Sigmoid colon (tissue), 7 donors: ENCODE measurements around the gene TSC22D4. TPM values are rescaled to one million over a fixed set of nuclear protein-coding genes. Genes with fewer than 3 reads are reported as not detected.

Experiments
- DNase-seq: peaks from one replicate; pipeline ENCODE4 v3.0.0-alpha.2; 2019
- H3K27ac ChIP-seq, 4 donors: fragments of 200-600 bp; sonication (generic); one replicate each; pipeline ENCODE4 v1.5.1; 2016 to 2019; ENCODE audit warnings: mild to moderate bottlenecking in 1 of 4
- H3K27me3 ChIP-seq, 3 donors: fragments of 200-600 bp; sonication (generic); one replicate each; pipeline ENCODE4 v1.5.1; 2019; ENCODE audit warnings: mild to moderate bottlenecking in 1 of 3
- H3K36me3 ChIP-seq, 4 donors: fragments of 200-600 bp; sonication (generic); one replicate each; pipeline ENCODE4 v1.5.1; 2016 to 2019
- H3K4me1 ChIP-seq, 4 donors: fragments of 200-600 bp; sonication (generic); one replicate each; pipeline ENCODE4 v1.5.1; 2017 to 2019
- H3K4me3 ChIP-seq, 4 donors: fragments of 200-600 bp; sonication (generic); one replicate each; pipeline ENCODE4 v1.5.1; 2017 to 2019; ENCODE audit warnings: mild to moderate bottlenecking in 2 of 4, moderate library complexity in 1 of 4
- H3K9me3 ChIP-seq, 4 donors: fragments of 200-600 bp in 3 of 4; sonication (generic) in 3 of 4; one replicate each; pipeline versions ENCODE4 v1.5.1 to v1.6.1; 2013 to 2019
- EP300 ChIP-seq, 4 donors: sonication (generic); formaldehyde crosslinking; IDR thresholded peaks; one replicate each; pipeline ENCODE4 v1.6.1; 2017; ENCODE audit warnings: antibody characterized with exemption in 4 of 4
- POLR2A ChIP-seq, 2 donors: fragments of 450-650 bp; IDR thresholded peaks; one replicate each; pipeline ENCODE4 v1.6.1; 2016; ENCODE audit warnings: antibody characterized with exemption in 2 of 2, mild to moderate bottlenecking in 2 of 2, moderate library complexity in 2 of 2
- POLR2AphosphoS5 ChIP-seq, 4 donors: sonication (generic); formaldehyde crosslinking; IDR thresholded peaks; one replicate each; pipeline ENCODE4 v1.6.1; 2017; ENCODE audit warnings: antibody characterized with exemption in 4 of 4
- WGBS, 2 donors: extraction: QIAGEN DNeasy Blood & Tissue Kit; methylation state at CpG; one replicate each; pipeline ENCODE4 v1.1.7; 2013; 5-methylcytosine and 5-hydroxymethylcytosine counted together
- intact Hi-C: fragments of 100-400 bp; cut with DNase I; formaldehyde crosslinking; loops from one replicate; pipeline ENCODE4 v1.15.1; 2023
- polyA plus RNA-seq, 3 donors: library from polyadenylated mRNA; stranded (reverse); fragments of 200-250 nt; gene quantifications; one replicate each; pipeline ENCODE4 v1.2.3, GENCODE V29; 2013
- total RNA-seq, 4 donors: library from RNA; depleted of rRNA; stranded (reverse); fragments of >200 nt; gene quantifications; one replicate each; pipeline ENCODE4 v1.1.0, GENCODE V29; 2016
- TF ChIP-seq, protein P1 (sequence below), 4 experiments: fragments of 450-650 bp in 3 of 4; fragments of 200-600 bp in 1 of 4; IDR thresholded peaks; one replicate each; pipeline ENCODE4 v1.5.1; 2016 to 2019; ENCODE audit warnings: antibody characterized with exemption in 4 of 4, mild to moderate bottlenecking in 3 of 4, moderate library complexity in 2 of 4
- donor health status: healthy with polysubstance abuse.
- donor health status: Bipolar disorder and iron deficiency.
- donor health status: healthy.

TSC22D4 gene
- total and polyA plus RNA-seq, 7 donors, result 24.4 to 53.5 (median 31.6) TPM

DNA sequence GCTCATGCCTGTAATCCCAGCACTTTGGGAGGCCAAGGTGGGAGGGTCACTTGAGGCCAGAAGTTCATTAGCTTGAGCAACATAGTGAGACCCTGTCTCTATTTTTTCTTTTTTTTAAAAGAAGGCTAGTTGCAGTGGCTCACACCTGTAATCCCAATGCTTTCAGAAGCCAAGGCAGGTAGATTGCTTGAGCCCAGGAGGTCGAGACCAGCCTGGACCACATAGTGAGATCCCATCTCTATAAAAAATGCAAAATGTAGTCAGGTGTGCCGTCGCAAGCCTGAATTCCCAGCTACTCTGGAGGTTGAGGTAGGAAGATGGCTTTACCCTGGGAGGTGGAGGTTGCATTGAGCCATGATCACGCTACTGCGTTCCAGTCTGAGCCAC, 12.2 kb upstream of the TSC22D4 start:
- H3K9me3 ChIP-seq, result no peaks in the 10 kb centered on the region
- 96 to 97% methylated on average over 5 of the region's 5 CpGs for whole genome bisulfite sequencing, 2 donors
- peaks cover 0 to 13% (median 11%) of the 10 kb centered on the region in 4 donors for H3K4me1 ChIP-seq
- no peaks in the 10 kb centered on the region for H3K36me3 ChIP-seq
- DNase-seq, result no peak
- H3K27me3 ChIP-seq, result peaks cover 0 to 10% (median 0%) of the 10 kb centered on the region in 3 donors
- intact Hi-C loops, result no loop called here
- TF ChIP-seq EP300 (IDR thresholded peaks at IDR 0.05) (no peak), POLR2AphosphoS5 (IDR thresholded peaks at IDR 0.05) (no peak), POLR2A (IDR thresholded peaks at IDR 0.05) (no peak)
- TF ChIP-seq, protein P1, sequence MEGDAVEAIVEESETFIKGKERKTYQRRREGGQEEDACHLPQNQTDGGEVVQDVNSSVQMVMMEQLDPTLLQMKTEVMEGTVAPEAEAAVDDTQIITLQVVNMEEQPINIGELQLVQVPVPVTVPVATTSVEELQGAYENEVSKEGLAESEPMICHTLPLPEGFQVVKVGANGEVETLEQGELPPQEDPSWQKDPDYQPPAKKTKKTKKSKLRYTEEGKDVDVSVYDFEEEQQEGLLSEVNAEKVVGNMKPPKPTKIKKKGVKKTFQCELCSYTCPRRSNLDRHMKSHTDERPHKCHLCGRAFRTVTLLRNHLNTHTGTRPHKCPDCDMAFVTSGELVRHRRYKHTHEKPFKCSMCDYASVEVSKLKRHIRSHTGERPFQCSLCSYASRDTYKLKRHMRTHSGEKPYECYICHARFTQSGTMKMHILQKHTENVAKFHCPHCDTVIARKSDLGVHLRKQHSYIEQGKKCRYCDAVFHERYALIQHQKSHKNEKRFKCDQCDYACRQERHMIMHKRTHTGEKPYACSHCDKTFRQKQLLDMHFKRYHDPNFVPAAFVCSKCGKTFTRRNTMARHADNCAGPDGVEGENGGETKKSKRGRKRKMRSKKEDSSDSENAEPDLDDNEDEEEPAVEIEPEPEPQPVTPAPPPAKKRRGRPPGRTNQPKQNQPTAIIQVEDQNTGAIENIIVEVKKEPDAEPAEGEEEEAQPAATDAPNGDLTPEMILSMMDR (IDR thresholded peaks at IDR 0.05), result no peak
- no peak overlapping the region for H3K4me3 ChIP-seq
- no peak overlapping the region for H3K27ac ChIP-seq

GRCh38 chr7:100490483-100491191, 11.6 kb upstream of the TSC22D4 start:
- H3K4me1 ChIP-seq, result peaks cover 0 to 13% (median 11%) of the 10 kb centered on the region in 4 donors
- intact Hi-C loops, result no loop called here
- 37 to 76% methylated on average over 25 of the region's 25 CpGs for WGBS, 2 donors
- no peaks in the 10 kb centered on the region for H3K9me3 ChIP-seq
- H3K27ac ChIP-seq, result no peak overlapping the region
- no peak for DNase-seq
- peaks cover 0 to 10% (median 0%) of the 10 kb centered on the region in 3 donors for H3K27me3 ChIP-seq
- no peaks in the 10 kb centered on the region for H3K36me3 ChIP-seq
- no peak overlapping the region for H3K4me3 ChIP-seq
- TF ChIP-seq, protein P1 (IDR thresholded peaks at IDR 0.05), result no peak
- TF ChIP-seq POLR2A (IDR thresholded peaks at IDR 0.05) (no peak), EP300 (IDR thresholded peaks at IDR 0.05) (no peak)

DNA sequence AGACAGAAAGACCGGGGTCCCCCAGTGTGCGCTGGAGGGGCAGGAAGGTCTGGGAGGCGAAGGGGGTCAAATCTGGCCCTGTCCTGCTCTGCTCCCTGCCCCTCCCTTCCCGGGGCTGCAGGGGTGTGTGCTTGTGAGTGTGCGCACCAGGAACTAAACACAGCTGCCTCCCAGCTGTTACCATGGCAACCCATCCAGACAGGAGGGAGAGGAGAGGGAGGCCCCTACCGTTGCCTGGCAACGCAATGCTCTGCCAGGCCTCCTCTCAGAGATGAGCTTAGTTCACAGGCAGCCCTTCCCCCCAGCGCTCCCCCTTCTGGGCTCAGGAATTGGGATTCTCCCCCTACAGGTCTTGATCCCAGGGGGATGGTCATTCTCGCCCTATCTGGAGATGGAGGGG, 10.8 kb upstream of the TSC22D4 start:
- Histone ChIP-seq H3K9me3 (no peaks in the 10 kb centered on the region), H3K4me3 (no peak overlapping the region), H3K27me3 (peaks cover 0 to 10% (median 0%) of the 10 kb centered on the region in 3 donors), H3K36me3 (no peaks in the 10 kb centered on the region), H3K27ac (no peak overlapping the region), H3K4me1 (peaks cover 0 to 13% (median 11%) of the 10 kb centered on the region in 4 donors)
- WGBS, 2 donors, result 20 to 31% methylated on average over 9 of the region's 9 CpGs
- TF ChIP-seq, protein P1 (IDR thresholded peaks at IDR 0.05), result no peak
- no peak for TF ChIP-seq POLR2AphosphoS5 (IDR thresholded peaks at IDR 0.05)
- TF ChIP-seq EP300 (IDR thresholded peaks at IDR 0.05), result no peak
- TF ChIP-seq POLR2A (IDR thresholded peaks at IDR 0.05), result no peak
- intact Hi-C loops, result no loop called here
- no peak for DNase-seq

DNA sequence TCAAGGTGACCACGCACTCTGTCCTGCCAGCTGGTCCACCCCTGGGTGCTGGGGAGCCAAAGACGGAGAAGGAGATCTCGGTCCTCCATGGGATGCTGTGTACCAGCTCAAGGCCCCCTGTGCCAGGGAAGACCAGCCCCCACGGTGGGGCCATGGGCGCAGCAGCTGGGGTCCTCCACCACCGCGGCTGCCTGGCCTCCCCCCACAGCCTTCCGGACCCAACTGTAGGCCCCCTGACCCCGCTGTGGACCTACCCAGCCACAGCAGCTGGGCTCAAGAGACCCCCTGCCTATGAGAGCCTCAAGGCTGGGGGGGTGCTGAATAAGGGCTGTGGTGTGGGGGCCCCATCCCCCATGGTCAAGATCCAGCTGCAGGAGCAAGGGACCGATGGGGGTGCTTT, 10.1 kb upstream of the TSC22D4 start:
- H3K27ac ChIP-seq, result no peak overlapping the region
- H3K27me3 ChIP-seq, result peaks cover 0 to 10% (median 0%) of the 10 kb centered on the region in 3 donors
- H3K9me3 ChIP-seq, result no peaks in the 10 kb centered on the region
- intact Hi-C loops, result no loop called here
- no peak for TF ChIP-seq EP300 (IDR thresholded peaks at IDR 0.05)
- no peak overlapping the region for H3K4me3 ChIP-seq
- peaks cover 0 to 12% (median 10%) of the 10 kb centered on the region in 4 donors for H3K4me1 ChIP-seq
- no peaks in the 10 kb centered on the region for H3K36me3 ChIP-seq
- DNase-seq, result no peak
- WGBS, 2 donors, result 84 to 86% methylated on average over 10 of the region's 10 CpGs

GRCh38 chr7:100488333-100489095, 9.5 kb upstream of the TSC22D4 start:
- Histone ChIP-seq H3K27me3 (peaks cover 0 to 8% (median 0%) of the 10 kb centered on the region in 3 donors), H3K4me1 (peaks cover 0 to 12% (median 5%) of the 10 kb centered on the region in 4 donors), H3K27ac (no peak overlapping the region), H3K9me3 (no peaks in the 10 kb centered on the region), H3K4me3 (no peak overlapping the region), H3K36me3 (no peaks in the 10 kb centered on the region)
- no peak for DNase-seq
- TF ChIP-seq, protein P1 (IDR thresholded peaks at IDR 0.05), result no peak
- no peak for TF ChIP-seq POLR2AphosphoS5 (IDR thresholded peaks at IDR 0.05)
- no peak for TF ChIP-seq EP300 (IDR thresholded peaks at IDR 0.05)
- TF ChIP-seq POLR2A (IDR thresholded peaks at IDR 0.05), result no peak
- intact Hi-C loops, result no loop called here
- 93 to 94% methylated on average over 44 of the region's 44 CpGs for WGBS, 2 donors
